GM23338 (cell line): ENCODE results near the gene GSPT2. TPM values are rescaled to one million over a fixed set of nuclear protein-coding genes. Genes with fewer than 3 reads are reported as not detected.

Experiments
- ATAC-seq: fragments of 200-7000 bp; cut with Tn5 transposase; 3 replicates; pipeline ENCODE4 v1.9.1; 2020
- DNase-seq: peaks from one replicate; pipeline ENCODE4 v3.0.0-alpha.2; 2015; ENCODE audit warnings: low spot score
- H2AFZ ChIP-seq: fragments of 200-600 bp; sonication (generic); 2 replicates; pipeline ENCODE4 v1.8.0; 2016; ENCODE audit warnings: antibody characterized with exemption, mild to moderate bottlenecking, moderate library complexity
- H3F3A ChIP-seq: fragments of 200-600 bp; sonication (generic); replicated peaks from 2 replicates; pipeline ENCODE4 v1.8.0; 2017; ENCODE audit warnings: antibody characterized with exemption, mixed run types, low read depth
- H3K27ac ChIP-seq: fragments of 200-600 bp; sonication (generic); 2 replicates; pipeline ENCODE4 v1.6.1; 2016; ENCODE audit warnings: low read depth
- H3K27me3 ChIP-seq: fragments of 200-600 bp; sonication (generic); 2 replicates; pipeline ENCODE4 v1.8.0; 2016; ENCODE audit warnings: mild to moderate bottlenecking, mixed run types, moderate library complexity; ENCODE audit not compliant: insufficient read depth
- H3K36me3 ChIP-seq: fragments of 200-600 bp; sonication (generic); 2 replicates; pipeline ENCODE4 v1.8.0; 2016; ENCODE audit warnings: mild to moderate bottlenecking; ENCODE audit not compliant: insufficient read depth
- H3K4me1 ChIP-seq: fragments of 200-600 bp; sonication (generic); 2 replicates; pipeline ENCODE4 v1.8.0; 2016; ENCODE audit warnings: mild to moderate bottlenecking, moderate library complexity; ENCODE audit not compliant: insufficient read depth
- H3K4me2 ChIP-seq: fragments of 200-600 bp; sonication (generic); 2 replicates; pipeline ENCODE4 v1.7.1; 2017; ENCODE audit warnings: mixed run types
- H3K4me3 ChIP-seq: fragments of 200-600 bp; sonication (generic); 2 replicates; pipeline ENCODE4 v1.6.1; 2016; ENCODE audit warnings: mixed run types
- H3K79me2 ChIP-seq: fragments of 200-600 bp; sonication (generic); replicated peaks from 2 replicates; pipeline ENCODE4 v1.8.0; 2017; ENCODE audit warnings: mild to moderate bottlenecking; ENCODE audit not compliant: insufficient read depth
- H3K9me2 ChIP-seq: fragments of 200-600 bp; sonication (generic); 2 replicates; pipeline ENCODE4 v1.8.0; 2017; ENCODE audit not compliant: insufficient read depth
- H4K20me1 ChIP-seq: fragments of 200-600 bp; sonication (generic); replicated peaks from 2 replicates; pipeline ENCODE4 v1.8.0; 2017; ENCODE audit warnings: mild to moderate bottlenecking; ENCODE audit not compliant: insufficient read depth
- H3K27ac Mint-ChIP-seq: 2 replicates; pipeline ENCODE4 v1.8.0; 2020; ENCODE audit warnings: inconsistent platforms, mild to moderate bottlenecking, moderate library complexity, mixed read lengths
- H3K27me3 Mint-ChIP-seq: 3 replicates; pipeline ENCODE4 v1.8.0; 2022; ENCODE audit warnings: low read depth, mild to moderate bottlenecking, moderate library complexity, mixed read lengths, inconsistent platforms; ENCODE audit not compliant: insufficient read depth, poor library complexity
- H3K36me3 Mint-ChIP-seq: 3 replicates; pipeline ENCODE4 v1.8.0; 2021; ENCODE audit warnings: low read depth, mild to moderate bottlenecking, inconsistent platforms, moderate library complexity, mixed read lengths
- H3K4me1 Mint-ChIP-seq: 3 replicates; pipeline ENCODE4 v1.8.0; 2020; ENCODE audit warnings: mild to moderate bottlenecking, inconsistent platforms, mixed read lengths
- H3K4me3 Mint-ChIP-seq: 3 replicates; pipeline ENCODE4 v1.8.0; 2021; ENCODE audit warnings: moderate library complexity, mild to moderate bottlenecking, inconsistent platforms, mixed read lengths
- H3K9me3 Mint-ChIP-seq: 3 replicates; pipeline ENCODE4 v1.8.0; 2020; ENCODE audit warnings: moderate library complexity, mild to moderate bottlenecking, inconsistent platforms, mixed read lengths
- EZH2phosphoT487 ChIP-seq: fragments of 200-600 bp; sonication (generic); IDR thresholded peaks from one replicate; pipeline ENCODE4 v1.8.1; 2018; ENCODE audit warnings: antibody characterized with exemption; ENCODE audit not compliant: unreplicated experiment
- JUNB ChIP-seq: IDR thresholded peaks from one replicate; pipeline ENCODE4 v1.6.1; 2016; ENCODE audit warnings: antibody characterized with exemption; ENCODE audit not compliant: unreplicated experiment
- POLR2AphosphoS5 ChIP-seq: IDR thresholded peaks from 2 replicates; pipeline ENCODE4 v1.6.1; 2016; ENCODE audit warnings: antibody characterized with exemption, low read depth
- STAT1 ChIP-seq: IDR thresholded peaks from one replicate; pipeline ENCODE4 v1.6.1; 2016; ENCODE audit warnings: antibody characterized with exemption; ENCODE audit not compliant: unreplicated experiment
- ZNF114 ChIP-seq: fragments of 250-450 bp; sonication (Bioruptor Pico); IDR thresholded peaks from 2 replicates; pipeline ENCODE4 v1.5.0; 2020; ENCODE audit warnings: mild to moderate bottlenecking, moderate library complexity
- polyA plus RNA-seq: library from polyadenylated mRNA; unstranded; fragments of >200 nt; fragmentation: Nextera tagmentation; extraction: Ambion mirVana; gene quantifications from 2 replicates; pipeline ENCODE4 v1.2.1, GENCODE V29; 2016
- total RNA-seq: library from RNA; depleted of rRNA; stranded (reverse); fragments of >200 nt; shearing (Covaris generic); gene quantifications from 2 replicates; pipeline ENCODE4 v1.2.3, GENCODE V29; 2014
- TF ChIP-seq, protein P1 (sequence below): fragments of 250-450 bp; sonication (Bioruptor Pico); IDR thresholded peaks from 2 replicates; pipeline ENCODE4 v1.5.0; 2020; ENCODE audit warnings: mild to moderate bottlenecking, moderate library complexity

GSPT2 gene
- total and polyA plus RNA-seq, 2 experiments from 2014 or later: 19.5 to 26.2 TPM

DNA sequence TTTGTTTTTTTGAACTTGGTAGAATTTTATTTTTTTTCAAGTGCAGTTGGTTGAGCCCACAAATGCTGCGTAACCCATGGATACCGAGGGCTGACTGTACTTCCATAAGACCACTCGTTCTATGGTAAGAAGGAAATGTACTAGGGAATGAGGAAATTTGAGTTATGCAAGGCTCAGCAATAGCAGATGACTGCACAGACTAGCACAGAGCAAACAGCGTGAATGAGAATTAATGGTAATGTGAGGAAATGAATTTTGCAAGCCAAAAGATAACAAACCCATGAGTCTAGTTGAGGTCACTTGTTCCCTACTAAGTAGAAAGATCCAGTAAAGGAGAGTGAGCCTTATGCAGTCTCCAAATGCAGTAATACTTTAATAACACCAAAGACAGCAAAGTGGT, 17.4 kb downstream of the GSPT2 start:
- Histone ChIP-seq H3K36me3 (no peaks in the 10 kb centered on the region), H3K27me3 (no peaks in the 10 kb centered on the region), H4K20me1 (no peaks in the 10 kb centered on the region), H3K79me2 (no peaks in the 10 kb centered on the region), H3K9me2 (no peaks in the 10 kb centered on the region), H3F3A (no peaks in the 10 kb centered on the region), H3K4me1 (no peaks in the 10 kb centered on the region), H3K4me2 (no peak overlapping the region), H2AFZ (no peak overlapping the region), H3K4me3 (no peak overlapping the region), H3K27ac (no peak overlapping the region)
- Mint-ChIP-seq H3K36me3 (no peaks in the 10 kb centered on the region; the same call in 2 of the 3 replicates), H3K4me3 (no peak overlapping the region), H3K9me3 (peaks cover under 1% of the 10 kb centered on the region; the same call in 1 of the 3 replicates), H3K4me1 (no peaks in the 10 kb centered on the region), H3K27me3 (no peaks in the 10 kb centered on the region), H3K27ac (no peak overlapping the region)
- DNase-seq (no peak), ATAC-seq (no peak)
- TF ChIP-seq JUNB (no peak), STAT1 (no peak), ZNF114 (CRISPR knock-in tag) (no peak)

DNA sequence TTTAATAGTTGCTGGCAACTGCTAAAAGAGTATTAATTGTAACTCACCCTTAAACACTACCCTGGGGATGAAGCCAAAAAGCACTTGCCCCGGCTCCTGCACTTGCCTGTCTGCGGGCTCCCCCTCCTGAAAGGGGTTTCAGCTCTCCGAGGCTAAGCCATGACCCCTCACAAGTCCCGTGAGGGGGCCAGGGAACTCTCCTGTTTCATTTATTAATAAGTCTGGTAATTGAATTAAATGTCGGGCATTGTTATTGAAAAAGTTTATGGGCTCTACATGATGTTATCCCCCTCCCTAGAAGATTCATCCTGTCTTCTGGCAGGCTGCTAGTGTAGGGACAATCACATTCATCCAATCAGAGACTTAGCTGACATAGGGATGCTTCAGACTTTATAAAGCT, 23.3 kb downstream of the GSPT2 start:
- Histone ChIP-seq H3K27ac (no peak overlapping the region), H3K9me2 (no peaks in the 10 kb centered on the region), H3K4me3 (no peak overlapping the region), H4K20me1 (no peaks in the 10 kb centered on the region), H3K79me2 (no peaks in the 10 kb centered on the region), H2AFZ (no peak overlapping the region), H3K4me2 (no peak overlapping the region), H3F3A (no peaks in the 10 kb centered on the region), H3K27me3 (no peaks in the 10 kb centered on the region), H3K36me3 (no peaks in the 10 kb centered on the region), H3K4me1 (peaks cover 6% of the 10 kb centered on the region; the same call in 1 of the 2 replicates)
- ATAC-seq (no peak), DNase-seq (no peak)
- Mint-ChIP-seq H3K27me3 (peaks cover 2% of the 10 kb centered on the region), H3K9me3 (peaks cover 3% of the 10 kb centered on the region; the same call in 2 of the 3 replicates), H3K4me1 (no peaks in the 10 kb centered on the region; the same call in 2 of the 3 replicates), H3K36me3 (peaks cover 4% of the 10 kb centered on the region; the same call in 2 of the 3 replicates), H3K27ac (no peak overlapping the region), H3K4me3 (no peak overlapping the region)
- TF ChIP-seq, protein P1, sequence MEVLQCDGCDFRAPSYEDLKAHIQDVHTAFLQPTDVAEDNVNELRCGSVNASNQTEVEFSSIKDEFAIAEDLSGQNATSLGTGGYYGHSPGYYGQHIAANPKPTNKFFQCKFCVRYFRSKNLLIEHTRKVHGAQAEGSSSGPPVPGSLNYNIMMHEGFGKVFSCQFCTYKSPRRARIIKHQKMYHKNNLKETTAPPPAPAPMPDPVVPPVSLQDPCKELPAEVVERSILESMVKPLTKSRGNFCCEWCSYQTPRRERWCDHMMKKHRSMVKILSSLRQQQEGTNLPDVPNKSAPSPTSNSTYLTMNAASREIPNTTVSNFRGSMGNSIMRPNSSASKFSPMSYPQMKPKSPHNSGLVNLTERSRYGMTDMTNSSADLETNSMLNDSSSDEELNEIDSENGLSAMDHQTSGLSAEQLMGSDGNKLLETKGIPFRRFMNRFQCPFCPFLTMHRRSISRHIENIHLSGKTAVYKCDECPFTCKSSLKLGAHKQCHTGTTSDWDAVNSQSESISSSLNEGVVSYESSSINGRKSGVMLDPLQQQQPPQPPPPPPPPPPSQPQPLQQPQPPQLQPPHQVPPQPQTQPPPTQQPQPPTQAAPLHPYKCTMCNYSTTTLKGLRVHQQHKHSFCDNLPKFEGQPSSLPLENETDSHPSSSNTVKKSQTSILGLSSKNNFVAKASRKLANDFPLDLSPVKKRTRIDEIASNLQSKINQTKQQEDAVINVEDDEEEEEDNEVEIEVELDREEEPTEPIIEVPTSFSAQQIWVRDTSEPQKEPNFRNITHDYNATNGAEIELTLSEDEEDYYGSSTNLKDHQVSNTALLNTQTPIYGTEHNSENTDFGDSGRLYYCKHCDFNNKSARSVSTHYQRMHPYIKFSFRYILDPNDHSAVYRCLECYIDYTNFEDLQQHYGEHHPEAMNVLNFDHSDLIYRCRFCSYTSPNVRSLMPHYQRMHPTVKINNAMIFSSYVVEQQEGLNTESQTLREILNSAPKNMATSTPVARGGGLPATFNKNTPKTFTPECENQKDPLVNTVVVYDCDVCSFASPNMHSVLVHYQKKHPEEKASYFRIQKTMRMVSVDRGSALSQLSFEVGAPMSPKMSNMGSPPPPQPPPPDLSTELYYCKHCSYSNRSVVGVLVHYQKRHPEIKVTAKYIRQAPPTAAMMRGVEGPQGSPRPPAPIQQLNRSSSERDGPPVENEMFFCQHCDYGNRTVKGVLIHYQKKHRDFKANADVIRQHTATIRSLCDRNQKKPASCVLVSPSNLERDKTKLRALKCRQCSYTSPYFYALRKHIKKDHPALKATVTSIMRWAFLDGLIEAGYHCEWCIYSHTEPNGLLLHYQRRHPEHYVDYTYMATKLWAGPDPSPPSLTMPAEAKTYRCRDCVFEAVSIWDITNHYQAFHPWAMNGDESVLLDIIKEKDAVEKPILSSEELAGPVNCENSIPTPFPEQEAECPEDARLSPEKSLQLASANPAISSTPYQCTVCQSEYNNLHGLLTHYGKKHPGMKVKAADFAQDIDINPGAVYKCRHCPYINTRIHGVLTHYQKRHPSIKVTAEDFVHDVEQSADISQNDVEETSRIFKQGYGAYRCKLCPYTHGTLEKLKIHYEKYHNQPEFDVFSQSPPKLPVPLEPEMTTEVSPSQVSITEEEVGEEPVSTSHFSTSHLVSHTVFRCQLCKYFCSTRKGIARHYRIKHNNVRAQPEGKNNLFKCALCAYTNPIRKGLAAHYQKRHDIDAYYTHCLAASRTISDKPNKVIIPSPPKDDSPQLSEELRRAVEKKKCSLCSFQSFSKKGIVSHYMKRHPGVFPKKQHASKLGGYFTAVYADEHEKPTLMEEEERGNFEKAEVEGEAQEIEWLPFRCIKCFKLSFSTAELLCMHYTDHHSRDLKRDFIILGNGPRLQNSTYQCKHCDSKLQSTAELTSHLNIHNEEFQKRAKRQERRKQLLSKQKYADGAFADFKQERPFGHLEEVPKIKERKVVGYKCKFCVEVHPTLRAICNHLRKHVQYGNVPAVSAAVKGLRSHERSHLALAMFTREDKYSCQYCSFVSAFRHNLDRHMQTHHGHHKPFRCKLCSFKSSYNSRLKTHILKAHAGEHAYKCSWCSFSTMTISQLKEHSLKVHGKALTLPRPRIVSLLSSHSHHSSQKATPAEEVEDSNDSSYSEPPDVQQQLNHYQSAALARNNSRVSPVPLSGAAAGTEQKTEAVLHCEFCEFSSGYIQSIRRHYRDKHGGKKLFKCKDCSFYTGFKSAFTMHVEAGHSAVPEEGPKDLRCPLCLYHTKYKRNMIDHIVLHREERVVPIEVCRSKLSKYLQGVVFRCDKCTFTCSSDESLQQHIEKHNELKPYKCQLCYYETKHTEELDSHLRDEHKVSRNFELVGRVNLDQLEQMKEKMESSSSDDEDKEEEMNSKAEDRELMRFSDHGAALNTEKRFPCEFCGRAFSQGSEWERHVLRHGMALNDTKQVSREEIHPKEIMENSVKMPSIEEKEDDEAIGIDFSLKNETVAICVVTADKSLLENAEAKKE (CRISPR knock-in tag): no peak
- TF ChIP-seq EZH2phosphoT487 (no peak), JUNB (no peak), ZNF114 (CRISPR knock-in tag) (no peak), POLR2AphosphoS5 (no peak)
